Endothelial cell of umbilical vein (primary cell): Measurements from ENCODE around the gene UNC5CL.
"Not testable (repeated sequence)": the region's sequence is repeated elsewhere in the genome, so short reads cannot be mapped to it uniquely, and the experiment has no call there.

Experiments
- CTCF ChIP-seq, 2 donors: IDR thresholded peaks; 1 replicate in 1 of 2; 2 replicates in 1 of 2; pipeline ENCODE4 v1.5.1; 2011; ENCODE audit warnings: low read length in 2 of 2, mild to moderate bottlenecking in 2 of 2, moderate library complexity in 2 of 2, control low read depth in 1 of 2, inconsistent platforms in 1 of 2, low read depth in 1 of 2; ENCODE audit not compliant: insufficient read depth in 1 of 2; ENCODE audit errors: extremely low read depth in 1 of 2
- POLR2A ChIP-seq: IDR thresholded peaks from 2 replicates; pipeline ENCODE4 v1.6.1; 2012; ENCODE audit warnings: low read depth, mild to moderate bottlenecking, control low read depth, low read length

GRCh38 chr6:41006980-41007379, 32.0 kb downstream of the UNC5CL start:
- not testable (repeated sequence) for TF ChIP-seq CTCF (IDR thresholded peaks at IDR 0.05; ENCODE audit: extremely low read depth in 1 of 2, insufficient read depth in 1 of 2, low read depth in 1 of 2, low read length in 2 of 2); POLR2A
